GM23338 (cell line): ENCODE measurements around the gene PACS1. TPM values are rescaled to one million over a fixed set of nuclear protein-coding genes. Genes with fewer than 3 reads are reported as not detected.

Experiments used
- ATAC-seq: fragments of 200-7000 bp; cut with Tn5 transposase; 3 replicates; pipeline ENCODE4 v1.9.1; 2020
- DNase-seq: peaks from one replicate; pipeline ENCODE4 v3.0.0-alpha.2; 2015; ENCODE audit warnings: low spot score
- H2AFZ ChIP-seq: fragments of 200-600 bp; sonication (generic); 2 replicates; pipeline ENCODE4 v1.8.0; 2016; ENCODE audit warnings: antibody characterized with exemption, mild to moderate bottlenecking, moderate library complexity
- H3F3A ChIP-seq: fragments of 200-600 bp; sonication (generic); replicated peaks from 2 replicates; pipeline ENCODE4 v1.8.0; 2017; ENCODE audit warnings: antibody characterized with exemption, mixed run types, low read depth
- H3K27ac ChIP-seq: fragments of 200-600 bp; sonication (generic); 2 replicates; pipeline ENCODE4 v1.6.1; 2016; ENCODE audit warnings: low read depth
- H3K27me3 ChIP-seq: fragments of 200-600 bp; sonication (generic); 2 replicates; pipeline ENCODE4 v1.8.0; 2016; ENCODE audit warnings: mild to moderate bottlenecking, mixed run types, moderate library complexity; ENCODE audit not compliant: insufficient read depth
- H3K36me3 ChIP-seq: fragments of 200-600 bp; sonication (generic); 2 replicates; pipeline ENCODE4 v1.8.0; 2016; ENCODE audit warnings: mild to moderate bottlenecking; ENCODE audit not compliant: insufficient read depth
- H3K4me1 ChIP-seq: fragments of 200-600 bp; sonication (generic); 2 replicates; pipeline ENCODE4 v1.8.0; 2016; ENCODE audit warnings: mild to moderate bottlenecking, moderate library complexity; ENCODE audit not compliant: insufficient read depth
- H3K4me2 ChIP-seq: fragments of 200-600 bp; sonication (generic); 2 replicates; pipeline ENCODE4 v1.7.1; 2017; ENCODE audit warnings: mixed run types
- H3K4me3 ChIP-seq: fragments of 200-600 bp; sonication (generic); 2 replicates; pipeline ENCODE4 v1.6.1; 2016; ENCODE audit warnings: mixed run types
- H3K79me2 ChIP-seq: fragments of 200-600 bp; sonication (generic); replicated peaks from 2 replicates; pipeline ENCODE4 v1.8.0; 2017; ENCODE audit warnings: mild to moderate bottlenecking; ENCODE audit not compliant: insufficient read depth
- H3K9me2 ChIP-seq: fragments of 200-600 bp; sonication (generic); 2 replicates; pipeline ENCODE4 v1.8.0; 2017; ENCODE audit not compliant: insufficient read depth
- H4K20me1 ChIP-seq: fragments of 200-600 bp; sonication (generic); replicated peaks from 2 replicates; pipeline ENCODE4 v1.8.0; 2017; ENCODE audit warnings: mild to moderate bottlenecking; ENCODE audit not compliant: insufficient read depth
- H3K27ac Mint-ChIP-seq: 2 replicates; pipeline ENCODE4 v1.8.0; 2020; ENCODE audit warnings: inconsistent platforms, mild to moderate bottlenecking, moderate library complexity, mixed read lengths
- H3K27me3 Mint-ChIP-seq: 3 replicates; pipeline ENCODE4 v1.8.0; 2022; ENCODE audit warnings: low read depth, mild to moderate bottlenecking, moderate library complexity, mixed read lengths, inconsistent platforms; ENCODE audit not compliant: insufficient read depth, poor library complexity
- H3K36me3 Mint-ChIP-seq: 3 replicates; pipeline ENCODE4 v1.8.0; 2021; ENCODE audit warnings: low read depth, mild to moderate bottlenecking, inconsistent platforms, moderate library complexity, mixed read lengths
- H3K4me1 Mint-ChIP-seq: 3 replicates; pipeline ENCODE4 v1.8.0; 2020; ENCODE audit warnings: mild to moderate bottlenecking, inconsistent platforms, mixed read lengths
- H3K4me3 Mint-ChIP-seq: 3 replicates; pipeline ENCODE4 v1.8.0; 2021; ENCODE audit warnings: moderate library complexity, mild to moderate bottlenecking, inconsistent platforms, mixed read lengths
- H3K9me3 Mint-ChIP-seq: 3 replicates; pipeline ENCODE4 v1.8.0; 2020; ENCODE audit warnings: moderate library complexity, mild to moderate bottlenecking, inconsistent platforms, mixed read lengths
- EZH2 ChIP-seq: fragments of 200-600 bp; sonication (generic); IDR thresholded peaks from one replicate; pipeline ENCODE4 v1.8.0; 2017; ENCODE audit warnings: antibody characterized with exemption, mild to moderate bottlenecking, low read depth; ENCODE audit not compliant: unreplicated experiment
- NANOG ChIP-seq: IDR thresholded peaks from 2 replicates; pipeline ENCODE4 v1.6.1; 2016; ENCODE audit warnings: antibody characterized with exemption, borderline replicate concordance
- POLR2AphosphoS5 ChIP-seq: IDR thresholded peaks from 2 replicates; pipeline ENCODE4 v1.6.1; 2016; ENCODE audit warnings: antibody characterized with exemption, low read depth
- STAT1 ChIP-seq: IDR thresholded peaks from one replicate; pipeline ENCODE4 v1.6.1; 2016; ENCODE audit warnings: antibody characterized with exemption; ENCODE audit not compliant: unreplicated experiment
- ZNF331 ChIP-seq: fragments of 250-450 bp; sonication (Bioruptor Pico); IDR thresholded peaks from 2 replicates; pipeline ENCODE4 v1.5.0; 2020; ENCODE audit warnings: low read depth, mild to moderate bottlenecking, moderate library complexity
- polyA plus RNA-seq: library from polyadenylated mRNA; unstranded; fragments of >200 nt; fragmentation: Nextera tagmentation; extraction: Ambion mirVana; gene quantifications from 2 replicates; pipeline ENCODE4 v1.2.1, GENCODE V29; 2016
- total RNA-seq: library from RNA; depleted of rRNA; stranded (reverse); fragments of >200 nt; shearing (Covaris generic); gene quantifications from 2 replicates; pipeline ENCODE4 v1.2.3, GENCODE V29; 2014
- TF ChIP-seq, protein P1 (sequence below): IDR thresholded peaks from 2 replicates; pipeline ENCODE4 v1.6.1; 2016; ENCODE audit warnings: antibody characterized with exemption
- TF ChIP-seq, protein P2 (sequence below): IDR thresholded peaks from one replicate; pipeline ENCODE4 v1.6.1; 2018; ENCODE audit warnings: antibody characterized with exemption; ENCODE audit not compliant: unreplicated experiment
- TF ChIP-seq, protein P3 (sequence below), 2 experiments: fragments of 200-600 bp in 1 of 2; sonication (generic) in 1 of 2; conservative IDR thresholded peaks; 2 replicates each; pipeline versions ENCODE4 v1.5.1 to v1.6.1; 2016 to 2017; ENCODE audit warnings: antibody characterized with exemption in 2 of 2, low read depth in 2 of 2, mild to moderate bottlenecking in 2 of 2, moderate library complexity in 1 of 2
- TF ChIP-seq, protein P4 (sequence below): fragments of 250-450 bp; sonication (Bioruptor Pico); IDR thresholded peaks from 2 replicates; pipeline ENCODE4 v1.5.0; 2020; ENCODE audit warnings: mild to moderate bottlenecking, moderate library complexity

The PACS1 gene
- total and polyA plus RNA-seq, 2 experiments from 2014 or later: 8.0 to 37.5 TPM

DNA sequence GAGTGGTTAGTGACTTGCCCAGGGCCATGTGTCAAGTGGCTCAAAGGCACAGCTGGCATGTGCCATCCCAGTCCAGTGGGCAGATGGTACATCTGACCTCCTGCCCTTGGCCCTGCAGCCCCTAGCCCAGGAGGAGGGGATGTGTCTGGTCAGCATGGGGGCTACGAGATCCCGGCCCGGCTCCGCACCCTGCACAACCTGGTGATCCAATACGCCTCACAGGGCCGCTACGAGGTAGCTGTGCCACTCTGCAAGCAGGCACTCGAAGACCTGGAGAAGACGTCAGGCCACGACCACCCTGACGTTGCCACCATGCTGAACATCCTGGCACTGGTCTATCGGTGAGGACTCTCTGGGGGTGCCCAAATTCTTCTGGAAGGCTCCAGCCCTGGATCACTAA is 192.6 kb downstream of the PACS1 start:
- Mint-ChIP-seq H3K9me3 (no peaks in the 10 kb centered on the region), H3K27me3 (peaks cover 11% of the 10 kb centered on the region), H3K36me3 (peaks cover 45% of the 10 kb centered on the region), H3K4me1 (peaks cover 15% of the 10 kb centered on the region), H3K4me3 (no peak overlapping the region), H3K27ac (no peak overlapping the region)
- DNase-seq: no peak
- no peaks in the 10 kb centered on the region for H3K27me3 ChIP-seq
- no peak for ATAC-seq
- peaks cover 8% of the 10 kb centered on the region; the same call in 1 of the 2 replicates for H4K20me1 ChIP-seq
- H3K9me2 ChIP-seq: no peaks in the 10 kb centered on the region
- H3K36me3 ChIP-seq: 0 out of 2 replicates have a peak, but pooled peaks cover 9% of the 10 kb centered on the region
- H3K4me2 ChIP-seq: no peak overlapping the region
- peaks cover 11% of the 10 kb centered on the region; the same call in 1 of the 2 replicates for H3K79me2 ChIP-seq
- no peak overlapping the region for H3K4me3 ChIP-seq
- peaks cover 15% of the 10 kb centered on the region for H3F3A ChIP-seq
- no peak for TF ChIP-seq ZNF331 (CRISPR knock-in tag)
- H3K27ac ChIP-seq: no peak overlapping the region
- peaks cover 9% of the 10 kb centered on the region for H3K4me1 ChIP-seq
- H2AFZ ChIP-seq: no peak overlapping the region

DNA sequence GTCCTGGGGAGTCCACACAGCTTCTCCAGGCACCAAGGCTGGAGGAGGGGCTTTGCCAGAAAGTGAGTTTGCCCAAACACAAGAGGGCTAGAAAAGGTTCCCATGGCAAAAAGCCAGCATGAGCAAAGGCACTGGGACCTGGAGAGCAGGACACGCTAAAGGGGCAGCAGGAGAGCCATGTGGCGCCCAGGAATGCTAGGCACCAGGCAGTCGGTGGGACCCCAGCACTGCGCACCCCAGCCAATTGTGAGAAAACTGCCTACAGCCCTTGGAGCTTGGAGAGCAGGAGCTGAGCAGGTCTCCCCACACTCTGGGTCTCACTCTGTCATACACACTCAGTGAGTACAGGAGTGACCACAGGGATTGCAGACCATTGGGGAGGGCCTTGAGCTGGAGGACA is 193.2 kb downstream of the PACS1 start:
- peaks cover 11% of the 10 kb centered on the region; the same call in 1 of the 2 replicates for H3K79me2 ChIP-seq
- peaks cover 45% of the 10 kb centered on the region for H3K36me3 Mint-ChIP-seq
- TF ChIP-seq POLR2AphosphoS5 (no peak), NANOG (no peak), EZH2 (no peak), STAT1 (no peak)
- TF ChIP-seq, protein P1, sequence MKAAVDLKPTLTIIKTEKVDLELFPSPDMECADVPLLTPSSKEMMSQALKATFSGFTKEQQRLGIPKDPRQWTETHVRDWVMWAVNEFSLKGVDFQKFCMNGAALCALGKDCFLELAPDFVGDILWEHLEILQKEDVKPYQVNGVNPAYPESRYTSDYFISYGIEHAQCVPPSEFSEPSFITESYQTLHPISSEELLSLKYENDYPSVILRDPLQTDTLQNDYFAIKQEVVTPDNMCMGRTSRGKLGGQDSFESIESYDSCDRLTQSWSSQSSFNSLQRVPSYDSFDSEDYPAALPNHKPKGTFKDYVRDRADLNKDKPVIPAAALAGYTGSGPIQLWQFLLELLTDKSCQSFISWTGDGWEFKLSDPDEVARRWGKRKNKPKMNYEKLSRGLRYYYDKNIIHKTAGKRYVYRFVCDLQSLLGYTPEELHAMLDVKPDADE: no peak
- TF ChIP-seq, protein P2, sequence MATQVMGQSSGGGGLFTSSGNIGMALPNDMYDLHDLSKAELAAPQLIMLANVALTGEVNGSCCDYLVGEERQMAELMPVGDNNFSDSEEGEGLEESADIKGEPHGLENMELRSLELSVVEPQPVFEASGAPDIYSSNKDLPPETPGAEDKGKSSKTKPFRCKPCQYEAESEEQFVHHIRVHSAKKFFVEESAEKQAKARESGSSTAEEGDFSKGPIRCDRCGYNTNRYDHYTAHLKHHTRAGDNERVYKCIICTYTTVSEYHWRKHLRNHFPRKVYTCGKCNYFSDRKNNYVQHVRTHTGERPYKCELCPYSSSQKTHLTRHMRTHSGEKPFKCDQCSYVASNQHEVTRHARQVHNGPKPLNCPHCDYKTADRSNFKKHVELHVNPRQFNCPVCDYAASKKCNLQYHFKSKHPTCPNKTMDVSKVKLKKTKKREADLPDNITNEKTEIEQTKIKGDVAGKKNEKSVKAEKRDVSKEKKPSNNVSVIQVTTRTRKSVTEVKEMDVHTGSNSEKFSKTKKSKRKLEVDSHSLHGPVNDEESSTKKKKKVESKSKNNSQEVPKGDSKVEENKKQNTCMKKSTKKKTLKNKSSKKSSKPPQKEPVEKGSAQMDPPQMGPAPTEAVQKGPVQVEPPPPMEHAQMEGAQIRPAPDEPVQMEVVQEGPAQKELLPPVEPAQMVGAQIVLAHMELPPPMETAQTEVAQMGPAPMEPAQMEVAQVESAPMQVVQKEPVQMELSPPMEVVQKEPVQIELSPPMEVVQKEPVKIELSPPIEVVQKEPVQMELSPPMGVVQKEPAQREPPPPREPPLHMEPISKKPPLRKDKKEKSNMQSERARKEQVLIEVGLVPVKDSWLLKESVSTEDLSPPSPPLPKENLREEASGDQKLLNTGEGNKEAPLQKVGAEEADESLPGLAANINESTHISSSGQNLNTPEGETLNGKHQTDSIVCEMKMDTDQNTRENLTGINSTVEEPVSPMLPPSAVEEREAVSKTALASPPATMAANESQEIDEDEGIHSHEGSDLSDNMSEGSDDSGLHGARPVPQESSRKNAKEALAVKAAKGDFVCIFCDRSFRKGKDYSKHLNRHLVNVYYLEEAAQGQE: no peak
- TF ChIP-seq, protein P3, sequence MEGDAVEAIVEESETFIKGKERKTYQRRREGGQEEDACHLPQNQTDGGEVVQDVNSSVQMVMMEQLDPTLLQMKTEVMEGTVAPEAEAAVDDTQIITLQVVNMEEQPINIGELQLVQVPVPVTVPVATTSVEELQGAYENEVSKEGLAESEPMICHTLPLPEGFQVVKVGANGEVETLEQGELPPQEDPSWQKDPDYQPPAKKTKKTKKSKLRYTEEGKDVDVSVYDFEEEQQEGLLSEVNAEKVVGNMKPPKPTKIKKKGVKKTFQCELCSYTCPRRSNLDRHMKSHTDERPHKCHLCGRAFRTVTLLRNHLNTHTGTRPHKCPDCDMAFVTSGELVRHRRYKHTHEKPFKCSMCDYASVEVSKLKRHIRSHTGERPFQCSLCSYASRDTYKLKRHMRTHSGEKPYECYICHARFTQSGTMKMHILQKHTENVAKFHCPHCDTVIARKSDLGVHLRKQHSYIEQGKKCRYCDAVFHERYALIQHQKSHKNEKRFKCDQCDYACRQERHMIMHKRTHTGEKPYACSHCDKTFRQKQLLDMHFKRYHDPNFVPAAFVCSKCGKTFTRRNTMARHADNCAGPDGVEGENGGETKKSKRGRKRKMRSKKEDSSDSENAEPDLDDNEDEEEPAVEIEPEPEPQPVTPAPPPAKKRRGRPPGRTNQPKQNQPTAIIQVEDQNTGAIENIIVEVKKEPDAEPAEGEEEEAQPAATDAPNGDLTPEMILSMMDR (conservative IDR thresholded peaks at IDR 0.05; ENCODE audit: low read depth in 2 of 2): no peak
- TF ChIP-seq, protein P4, sequence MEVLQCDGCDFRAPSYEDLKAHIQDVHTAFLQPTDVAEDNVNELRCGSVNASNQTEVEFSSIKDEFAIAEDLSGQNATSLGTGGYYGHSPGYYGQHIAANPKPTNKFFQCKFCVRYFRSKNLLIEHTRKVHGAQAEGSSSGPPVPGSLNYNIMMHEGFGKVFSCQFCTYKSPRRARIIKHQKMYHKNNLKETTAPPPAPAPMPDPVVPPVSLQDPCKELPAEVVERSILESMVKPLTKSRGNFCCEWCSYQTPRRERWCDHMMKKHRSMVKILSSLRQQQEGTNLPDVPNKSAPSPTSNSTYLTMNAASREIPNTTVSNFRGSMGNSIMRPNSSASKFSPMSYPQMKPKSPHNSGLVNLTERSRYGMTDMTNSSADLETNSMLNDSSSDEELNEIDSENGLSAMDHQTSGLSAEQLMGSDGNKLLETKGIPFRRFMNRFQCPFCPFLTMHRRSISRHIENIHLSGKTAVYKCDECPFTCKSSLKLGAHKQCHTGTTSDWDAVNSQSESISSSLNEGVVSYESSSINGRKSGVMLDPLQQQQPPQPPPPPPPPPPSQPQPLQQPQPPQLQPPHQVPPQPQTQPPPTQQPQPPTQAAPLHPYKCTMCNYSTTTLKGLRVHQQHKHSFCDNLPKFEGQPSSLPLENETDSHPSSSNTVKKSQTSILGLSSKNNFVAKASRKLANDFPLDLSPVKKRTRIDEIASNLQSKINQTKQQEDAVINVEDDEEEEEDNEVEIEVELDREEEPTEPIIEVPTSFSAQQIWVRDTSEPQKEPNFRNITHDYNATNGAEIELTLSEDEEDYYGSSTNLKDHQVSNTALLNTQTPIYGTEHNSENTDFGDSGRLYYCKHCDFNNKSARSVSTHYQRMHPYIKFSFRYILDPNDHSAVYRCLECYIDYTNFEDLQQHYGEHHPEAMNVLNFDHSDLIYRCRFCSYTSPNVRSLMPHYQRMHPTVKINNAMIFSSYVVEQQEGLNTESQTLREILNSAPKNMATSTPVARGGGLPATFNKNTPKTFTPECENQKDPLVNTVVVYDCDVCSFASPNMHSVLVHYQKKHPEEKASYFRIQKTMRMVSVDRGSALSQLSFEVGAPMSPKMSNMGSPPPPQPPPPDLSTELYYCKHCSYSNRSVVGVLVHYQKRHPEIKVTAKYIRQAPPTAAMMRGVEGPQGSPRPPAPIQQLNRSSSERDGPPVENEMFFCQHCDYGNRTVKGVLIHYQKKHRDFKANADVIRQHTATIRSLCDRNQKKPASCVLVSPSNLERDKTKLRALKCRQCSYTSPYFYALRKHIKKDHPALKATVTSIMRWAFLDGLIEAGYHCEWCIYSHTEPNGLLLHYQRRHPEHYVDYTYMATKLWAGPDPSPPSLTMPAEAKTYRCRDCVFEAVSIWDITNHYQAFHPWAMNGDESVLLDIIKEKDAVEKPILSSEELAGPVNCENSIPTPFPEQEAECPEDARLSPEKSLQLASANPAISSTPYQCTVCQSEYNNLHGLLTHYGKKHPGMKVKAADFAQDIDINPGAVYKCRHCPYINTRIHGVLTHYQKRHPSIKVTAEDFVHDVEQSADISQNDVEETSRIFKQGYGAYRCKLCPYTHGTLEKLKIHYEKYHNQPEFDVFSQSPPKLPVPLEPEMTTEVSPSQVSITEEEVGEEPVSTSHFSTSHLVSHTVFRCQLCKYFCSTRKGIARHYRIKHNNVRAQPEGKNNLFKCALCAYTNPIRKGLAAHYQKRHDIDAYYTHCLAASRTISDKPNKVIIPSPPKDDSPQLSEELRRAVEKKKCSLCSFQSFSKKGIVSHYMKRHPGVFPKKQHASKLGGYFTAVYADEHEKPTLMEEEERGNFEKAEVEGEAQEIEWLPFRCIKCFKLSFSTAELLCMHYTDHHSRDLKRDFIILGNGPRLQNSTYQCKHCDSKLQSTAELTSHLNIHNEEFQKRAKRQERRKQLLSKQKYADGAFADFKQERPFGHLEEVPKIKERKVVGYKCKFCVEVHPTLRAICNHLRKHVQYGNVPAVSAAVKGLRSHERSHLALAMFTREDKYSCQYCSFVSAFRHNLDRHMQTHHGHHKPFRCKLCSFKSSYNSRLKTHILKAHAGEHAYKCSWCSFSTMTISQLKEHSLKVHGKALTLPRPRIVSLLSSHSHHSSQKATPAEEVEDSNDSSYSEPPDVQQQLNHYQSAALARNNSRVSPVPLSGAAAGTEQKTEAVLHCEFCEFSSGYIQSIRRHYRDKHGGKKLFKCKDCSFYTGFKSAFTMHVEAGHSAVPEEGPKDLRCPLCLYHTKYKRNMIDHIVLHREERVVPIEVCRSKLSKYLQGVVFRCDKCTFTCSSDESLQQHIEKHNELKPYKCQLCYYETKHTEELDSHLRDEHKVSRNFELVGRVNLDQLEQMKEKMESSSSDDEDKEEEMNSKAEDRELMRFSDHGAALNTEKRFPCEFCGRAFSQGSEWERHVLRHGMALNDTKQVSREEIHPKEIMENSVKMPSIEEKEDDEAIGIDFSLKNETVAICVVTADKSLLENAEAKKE: no peak

More for the DNA sequence above, 193.2 kb downstream of the PACS1 start:
- ATAC-seq (no peak), DNase-seq (no peak)
- Mint-ChIP-seq H3K9me3 (no peaks in the 10 kb centered on the region), H3K4me3 (no peak overlapping the region; the same call in 2 of the 3 replicates), H3K27ac (no peak overlapping the region), H3K4me1 (peaks cover 15% of the 10 kb centered on the region), H3K27me3 (peaks cover 11% of the 10 kb centered on the region)
- H4K20me1 ChIP-seq: peaks cover 8% of the 10 kb centered on the region; the same call in 1 of the 2 replicates
- H3K4me2 ChIP-seq: no peak overlapping the region
- H3K27ac ChIP-seq: no peak overlapping the region
- no peak overlapping the region for H2AFZ ChIP-seq
- H3F3A ChIP-seq: peaks cover 15% of the 10 kb centered on the region
- 0 out of 2 replicates have a peak, but pooled peaks cover 9% of the 10 kb centered on the region for H3K36me3 ChIP-seq
- no peak overlapping the region for H3K4me3 ChIP-seq
- H3K4me1 ChIP-seq: peaks cover 9% of the 10 kb centered on the region
- H3K27me3 ChIP-seq: no peaks in the 10 kb centered on the region
- H3K9me2 ChIP-seq: no peaks in the 10 kb centered on the region
